ENCODE data around the gene CACNA1G.

The CACNA1G gene

GRCh38 chr17:50517011-50517410 lies 43.5 kb upstream of the CACNA1G start:
- DNase-seq = no peak
- Histone ChIP-seq H3K27me3 (no peaks in the 10 kb centered on the region), H3K4me3 (no peak overlapping the region), H3K27ac (no peak overlapping the region), H3K4me1 (peaks cover 0 to 6% (median 0%) of the 10 kb centered on the region in 4 donors), H3K36me3 (no peaks in the 10 kb centered on the region), H3K9me3 (no peaks in the 10 kb centered on the region)
- intact Hi-C loops (cut with DNase I; ENCODE audit: low total_unique reads) = no loop called here
- TF ChIP-seq CTCF (IDR thresholded peaks at IDR 0.05) = no peak

GRCh38 chr17:50517504-50518383 lies 42.8 kb upstream of the CACNA1G start:
- intact Hi-C loops (cut with DNase I; ENCODE audit: low total_unique reads) = no loop called here
- H3K4me1 ChIP-seq = peaks cover 0 to 6% (median 0%) of the 10 kb centered on the region in 4 donors
- H3K4me3 ChIP-seq = no peak overlapping the region
- H3K27ac ChIP-seq = no peak overlapping the region
- H3K27me3 ChIP-seq = no peaks in the 10 kb centered on the region
- TF ChIP-seq CTCF (IDR thresholded peaks at IDR 0.05) = no peak
- DNase-seq = no peak
- no peaks in the 10 kb centered on the region for H3K9me3 ChIP-seq
- no peaks in the 10 kb centered on the region for H3K36me3 ChIP-seq

- Histone ChIP-seq H3K9me3 (no peaks in the 10 kb centered on the region), H3K27ac (no peak overlapping the region), H3K27me3 (no peaks in the 10 kb centered on the region), H3K36me3 (no peaks in the 10 kb centered on the region), H3K4me1 (peaks cover 0 to 6% (median 0%) of the 10 kb centered on the region in 4 donors), H3K4me3 (no peak overlapping the region)
- intact Hi-C loops (cut with DNase I; ENCODE audit: low total_unique reads) = no loop called here
- no peak for DNase-seq
- no peak for TF ChIP-seq CTCF (IDR thresholded peaks at IDR 0.05)
Measured at GRCh38 chr17:50518384-50519023, 42.0 kb upstream of the CACNA1G start.

- intact Hi-C loops (cut with DNase I; ENCODE audit: low total_unique reads) = no loop called here
- Histone ChIP-seq H3K4me1 (peaks cover 0 to 6% (median 0%) of the 10 kb centered on the region in 4 donors), H3K27ac (no peak overlapping the region), H3K4me3 (no peak overlapping the region), H3K27me3 (no peaks in the 10 kb centered on the region), H3K36me3 (no peaks in the 10 kb centered on the region), H3K9me3 (no peaks in the 10 kb centered on the region)
- TF ChIP-seq CTCF (IDR thresholded peaks at IDR 0.05) = no peak
- no peak for DNase-seq
Measured at GRCh38 chr17:50519141-50519834, 41.2 kb upstream of the CACNA1G start.

GRCh38 chr17:50520483-50520882 lies 40.0 kb upstream of the CACNA1G start:
- intact Hi-C loops (cut with DNase I; ENCODE audit: low total_unique reads) = no loop called here
- no peaks in the 10 kb centered on the region for H3K36me3 ChIP-seq
- no peaks in the 10 kb centered on the region for H3K9me3 ChIP-seq
- TF ChIP-seq CTCF (IDR thresholded peaks at IDR 0.05) = no peak
- no peaks in the 10 kb centered on the region for H3K4me1 ChIP-seq
- no peaks in the 10 kb centered on the region for H3K27me3 ChIP-seq
- H3K27ac ChIP-seq = no peak overlapping the region
- DNase-seq = no peak
- no peak overlapping the region for H3K4me3 ChIP-seq

Measured in tibial artery (tissue), 4 donors.